Measurements from ENCODE around the gene COL18A1.

- no peak for TF ChIP-seq JUND (IDR thresholded peaks at IDR 0.05; ENCODE audit: low read length)
- no peak for TF ChIP-seq SIN3A (conservative IDR thresholded peaks at IDR 0.05 in 1 of 2, IDR thresholded peaks at IDR 0.05 in 1 of 2; ENCODE audit: low read depth in 1 of 2, low read length in 2 of 2)
- no peak for TF ChIP-seq CREB1 (IDR thresholded peaks at IDR 0.05)
- no peak for TF ChIP-seq MAX (IDR thresholded peaks at IDR 0.05)
- TF ChIP-seq SUZ12 (IDR thresholded peaks at IDR 0.05; ENCODE audit: low read length) = no peak
- TF ChIP-seq CHD1 (IDR thresholded peaks at IDR 0.05; ENCODE audit: low read depth, low read length) = no peak
- no peak for TF ChIP-seq EP300 (IDR thresholded peaks at IDR 0.05; ENCODE audit: borderline replicate concordance in 1 of 2, low read depth in 2 of 2, low read length in 2 of 2)
- TF ChIP-seq CTCF (IDR thresholded peaks at IDR 0.05; ENCODE audit: control extremely low read depth in 1 of 3, insufficient read depth in 1 of 3, low read depth in 1 of 3, low read length in 3 of 3) = no peak
- TF ChIP-seq HDAC6 (IDR thresholded peaks at IDR 0.05; ENCODE audit: low read depth, low read length) = no peak
- no peak for TF ChIP-seq POLR2AphosphoS5 (IDR thresholded peaks at IDR 0.05; ENCODE audit: low read depth, low read length)
- TF ChIP-seq POU5F1 (IDR thresholded peaks at IDR 0.05; ENCODE audit: low read depth, low read length) = no peak
- TF ChIP-seq USF2 (IDR thresholded peaks at IDR 0.05; ENCODE audit: low read length) = no peak
- no peak for TF ChIP-seq POLR2A (IDR thresholded peaks at IDR 0.05; ENCODE audit: control extremely low read depth in 1 of 2, low read depth in 2 of 2, low read length in 2 of 2)
- TF ChIP-seq ATF3 (IDR thresholded peaks at IDR 0.05; ENCODE audit: insufficient read depth, low read depth, low read length) = no peak
Measured at GRCh38 chr21:45523411-45524101, 118.6 kb downstream of the COL18A1 start.

Data from H1 (cell line).